ENCODE results near the gene C1orf146.
"Not testable (repeated sequence)": the region's sequence is repeated elsewhere in the genome, so short reads cannot be mapped to it uniquely, and the experiment has no call there.

Gene C1orf146

GRCh38 chr1:92217721-92218120 is at the start of gene C1orf146:
TSS of gene C1orf146 (plus strand) at chr1:92217915. CDS start at chr1:92231421, 13,506 bp downstream.
- DNase-seq: no peak

GRCh38 chr1:92168657-92169056 is 49.1 kb upstream of the C1orf146 start:
- no peak for DNase-seq

- no peak for DNase-seq
Measured at GRCh38 chr1:92169214-92170005, 48.3 kb upstream of the C1orf146 start.

DNA sequence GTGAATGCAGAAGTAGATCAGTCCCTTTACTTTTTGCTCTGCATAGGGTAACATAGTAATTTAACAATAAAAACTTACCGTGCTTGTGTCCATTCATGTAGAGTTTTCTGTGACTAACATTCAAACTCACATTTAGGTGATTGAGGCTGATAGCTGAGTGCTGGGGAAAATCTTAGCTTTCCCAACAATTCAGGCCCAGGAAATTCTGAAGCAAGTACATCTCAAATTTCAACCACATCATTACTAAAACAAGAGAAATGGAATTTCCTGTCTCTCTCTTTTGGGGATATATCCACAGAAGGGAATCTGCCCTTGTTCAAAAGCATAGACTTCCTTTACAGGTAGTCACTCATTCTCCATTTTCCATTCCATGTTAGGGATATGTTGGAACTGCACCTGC is 33.1 kb upstream of the C1orf146 start:
- DNase-seq: no peak

GRCh38 chr1:92186081-92186480 is 31.6 kb upstream of the C1orf146 start:
- no peak for DNase-seq

- no peak for DNase-seq
Measured at GRCh38 chr1:92188436-92189255, 29.1 kb upstream of the C1orf146 start.

GRCh38 chr1:92191726-92192125 is 26.0 kb upstream of the C1orf146 start:
- no peak for DNase-seq

- DNase-seq: no peak
Measured at GRCh38 chr1:92192246-92192645, 25.5 kb upstream of the C1orf146 start.

DNA sequence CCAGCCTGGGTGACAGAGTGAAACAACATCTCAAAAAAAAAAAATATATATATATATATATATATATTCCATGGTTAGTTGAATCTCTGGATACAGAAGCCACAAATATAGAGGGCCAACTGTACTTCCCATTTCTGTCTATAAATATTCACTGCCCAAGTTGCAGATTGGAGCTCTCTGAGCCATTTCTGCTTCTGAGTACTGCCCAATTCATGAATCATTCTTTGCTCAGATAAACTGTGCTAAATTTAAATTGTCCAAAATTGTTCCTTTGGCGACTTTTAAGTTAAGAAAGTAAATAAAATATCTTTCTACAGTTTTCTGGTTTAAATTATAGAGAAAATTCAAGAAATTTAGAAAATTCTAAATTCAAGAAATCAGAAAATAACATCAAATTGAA is 23.2 kb upstream of the C1orf146 start:
- no peak for DNase-seq

- no peak for DNase-seq
Measured at GRCh38 chr1:92201973-92202372, 15.7 kb upstream of the C1orf146 start.

GRCh38 chr1:92203105-92203504 is 14.6 kb upstream of the C1orf146 start:
- DNase-seq: no peak

GRCh38 chr1:92210701-92211100 is 7.0 kb upstream of the C1orf146 start:
- DNase-seq: no peak

GRCh38 chr1:92211166-92211565 is 6.5 kb upstream of the C1orf146 start:
- DNase-seq: no peak

DNA sequence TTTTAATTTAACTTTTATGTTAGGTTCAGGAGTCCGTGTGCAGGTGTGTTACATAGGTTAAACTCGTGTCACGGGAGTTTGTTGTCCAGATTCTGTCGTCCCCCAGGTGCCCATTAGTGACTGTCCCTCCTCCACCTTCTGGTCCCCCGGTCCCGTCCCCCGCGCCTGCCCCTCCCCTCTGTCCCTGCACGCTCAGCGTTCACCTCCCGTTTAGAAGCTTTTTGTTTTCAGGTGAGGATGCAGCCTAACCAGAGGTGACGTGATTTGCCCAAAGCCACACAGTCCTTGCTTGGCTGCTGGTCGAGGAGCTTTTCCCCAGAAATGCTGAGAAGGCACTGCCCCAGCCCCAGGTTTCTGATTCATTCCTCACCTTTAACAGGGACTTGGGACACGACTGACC is 844 bp downstream of the C1orf146 start:
- DNase-seq: no peak

DNA sequence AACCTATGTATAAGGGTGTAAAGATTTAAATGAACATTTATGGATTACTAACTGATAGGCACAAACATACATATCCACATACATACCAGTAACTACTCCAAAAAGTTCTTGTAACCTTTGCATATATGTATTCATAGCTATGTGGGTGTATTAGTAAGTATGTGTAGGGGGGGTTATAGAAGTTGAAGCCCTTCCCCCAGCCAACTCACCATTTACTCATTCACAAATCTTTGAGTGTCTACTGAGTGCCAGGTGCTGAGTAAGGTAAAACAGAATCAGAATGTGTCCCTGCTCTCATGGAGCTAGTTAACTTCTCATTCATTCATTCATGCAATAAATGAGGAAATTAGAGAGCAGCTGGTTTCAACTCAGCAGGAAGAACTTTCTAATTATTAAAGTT is 1.3 kb downstream of the C1orf146 start:
- DNase-seq: no peak

DNA sequence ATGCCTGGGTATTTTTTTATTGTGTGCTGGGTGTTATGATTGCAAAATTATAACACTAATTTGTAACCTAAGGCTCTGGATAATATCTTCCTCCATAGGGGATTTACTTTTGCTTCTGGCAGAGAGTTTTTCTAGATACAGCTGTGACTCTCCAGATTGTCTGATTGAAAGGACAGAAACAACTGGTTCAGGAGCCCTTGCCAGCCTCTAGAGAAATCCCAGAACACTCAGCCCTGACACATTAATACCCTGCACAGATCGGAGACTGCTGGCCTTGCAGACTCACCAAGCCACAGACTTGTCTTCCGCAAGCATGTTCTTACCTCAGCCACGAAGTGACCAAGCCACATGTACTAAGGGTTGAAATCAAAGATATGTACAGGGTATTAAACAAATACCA is 10.7 kb downstream of the C1orf146 start:
- no peak for DNase-seq

DNA sequence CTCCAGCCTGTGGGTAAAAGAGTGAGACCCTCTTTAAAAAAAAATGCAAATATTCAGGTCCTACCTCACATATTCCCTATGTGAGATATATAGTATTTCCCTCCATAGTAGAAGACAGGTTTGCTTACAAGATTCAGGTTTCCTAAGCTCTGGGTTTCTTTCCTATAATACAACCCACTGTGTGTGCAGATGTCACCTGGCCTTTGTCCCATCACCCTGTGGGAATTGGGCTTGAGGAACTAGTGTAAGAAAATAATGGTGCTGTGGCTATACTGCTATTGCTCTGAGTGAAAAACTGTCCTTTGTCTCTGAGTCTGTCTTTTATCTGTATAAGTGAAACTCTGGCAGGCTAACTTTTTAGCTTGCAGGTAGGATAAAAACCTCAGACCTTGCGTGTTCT is 13.0 kb downstream of the C1orf146 start:
- no peak for DNase-seq

- DNase-seq: no peak
Measured at GRCh38 chr1:92240034-92240433, 22.3 kb downstream of the C1orf146 start.

- DNase-seq: no peak
Measured at GRCh38 chr1:92244376-92244775, 26.7 kb downstream of the C1orf146 start.

- DNase-seq: not testable (repeated sequence)
Measured at GRCh38 chr1:92254714-92255113, 37.0 kb downstream of the C1orf146 start.

GRCh38 chr1:92259350-92259749 is 41.6 kb downstream of the C1orf146 start:
- DNase-seq: no peak

DNA sequence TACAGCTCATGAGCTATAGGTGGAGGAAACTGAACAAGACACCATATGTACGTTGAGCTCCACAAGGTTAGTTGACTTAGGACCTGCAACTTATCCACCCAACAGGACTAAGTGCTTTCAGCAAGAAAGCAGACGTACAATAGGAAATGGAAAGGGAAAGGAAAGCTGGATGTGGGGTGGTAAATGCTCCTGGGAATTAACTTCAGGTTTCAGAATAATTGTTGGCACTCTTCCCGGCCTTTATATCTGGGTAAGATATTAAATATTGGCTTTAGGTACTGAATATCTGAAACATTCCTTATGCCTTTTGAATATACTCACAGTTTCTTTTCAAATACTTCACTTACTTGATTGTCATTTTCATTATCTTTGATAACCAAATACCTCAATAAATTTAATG is 44.8 kb downstream of the C1orf146 start:
- DNase-seq: no peak

- no peak for DNase-seq
Measured at GRCh38 chr1:92273039-92273438, 55.3 kb downstream of the C1orf146 start.

GRCh38 chr1:92274939-92275338 is 57.2 kb downstream of the C1orf146 start:
- DNase-seq: no peak

All from CD4-positive, alpha-beta T cell treated with Interferon gamma for 1 hour (primary cell).